Measurements from ENCODE around the gene ATP11A.
"Not testable (repeated sequence)": the region's sequence is repeated elsewhere in the genome, so short reads cannot be mapped to it uniquely, and the experiment has no call there.

Gene ATP11A

DNA sequence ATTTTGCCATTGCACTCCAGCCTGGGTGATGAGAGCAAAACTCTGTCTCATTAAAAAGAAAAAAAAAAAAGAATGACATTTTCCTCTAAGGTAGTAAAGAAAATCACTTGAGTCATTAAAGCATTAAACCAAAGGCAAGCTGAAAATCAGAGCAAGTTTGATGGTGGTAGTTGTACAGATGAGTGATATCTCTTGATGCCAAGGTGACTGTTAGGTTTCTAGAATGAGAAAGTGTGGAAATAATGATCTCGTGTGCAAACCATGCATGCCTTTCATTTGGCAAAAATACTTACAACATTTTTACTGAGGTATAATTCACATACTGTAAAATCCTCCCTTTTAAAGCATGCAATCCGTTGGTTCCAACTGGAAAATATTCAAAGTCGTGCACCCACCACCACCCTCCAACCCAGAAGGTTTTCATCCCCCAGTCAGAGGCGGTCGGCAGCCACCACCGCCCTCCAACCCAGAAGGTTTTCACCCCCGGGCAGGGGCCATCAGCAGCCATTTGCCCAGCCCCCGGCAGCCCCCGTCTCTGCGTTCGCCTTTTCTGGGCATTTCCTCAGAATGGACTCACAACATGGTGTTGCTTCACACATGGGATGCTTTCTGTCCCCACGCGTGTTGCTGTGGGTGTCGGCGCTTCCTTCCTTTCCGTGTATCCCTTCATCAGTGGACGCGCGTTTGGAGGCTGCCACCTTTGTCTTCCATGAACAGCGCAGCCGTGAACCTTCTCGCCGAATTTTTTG, 90.2 kb downstream of the ATP11A start:
- DNase-seq: no peak

DNA sequence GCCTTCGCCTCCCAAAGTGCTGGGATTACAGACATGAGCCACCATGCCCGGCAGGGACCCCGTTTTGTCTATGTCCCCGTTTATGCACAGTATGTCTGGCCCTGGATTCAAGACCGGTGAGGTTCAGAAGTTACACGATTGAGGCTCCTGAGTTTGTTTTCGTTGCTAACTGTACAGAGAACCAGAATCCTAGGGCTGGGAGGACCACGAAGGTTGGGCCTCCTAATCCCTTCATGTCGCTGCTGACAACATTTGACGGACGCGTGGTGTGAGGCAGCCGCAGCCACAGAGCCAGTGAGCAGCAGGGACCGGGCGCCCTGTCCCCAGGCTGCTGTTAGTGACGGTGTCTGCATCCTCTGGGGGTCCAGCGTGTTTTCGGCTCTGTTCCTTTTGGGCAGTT, 91.4 kb downstream of the ATP11A start:
- DNase-seq: no peak

DNA sequence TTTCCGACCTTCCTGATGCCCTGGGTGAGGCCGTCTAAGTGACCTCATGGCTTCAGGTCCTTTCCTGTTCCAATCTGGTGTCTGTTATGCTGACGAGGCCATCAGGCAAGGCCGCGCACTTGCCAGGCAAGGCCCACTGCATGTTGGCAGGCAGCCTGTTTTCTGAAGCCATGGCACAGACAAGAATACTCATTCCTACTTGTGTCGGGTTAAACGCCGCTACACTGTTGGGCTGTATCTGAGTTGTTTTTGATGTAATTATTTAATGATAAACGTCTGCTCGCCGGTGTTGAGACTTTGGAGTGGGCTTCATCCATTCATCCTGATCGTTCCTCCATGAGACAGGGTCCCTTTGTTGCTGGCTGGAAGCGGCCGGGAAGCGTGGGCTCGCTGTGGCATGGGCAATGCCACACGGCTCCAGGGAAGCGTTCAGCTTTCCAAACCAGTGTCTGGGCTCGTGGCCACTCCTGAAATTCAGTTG, 92.1 kb downstream of the ATP11A start:
- no peak for DNase-seq

DNA sequence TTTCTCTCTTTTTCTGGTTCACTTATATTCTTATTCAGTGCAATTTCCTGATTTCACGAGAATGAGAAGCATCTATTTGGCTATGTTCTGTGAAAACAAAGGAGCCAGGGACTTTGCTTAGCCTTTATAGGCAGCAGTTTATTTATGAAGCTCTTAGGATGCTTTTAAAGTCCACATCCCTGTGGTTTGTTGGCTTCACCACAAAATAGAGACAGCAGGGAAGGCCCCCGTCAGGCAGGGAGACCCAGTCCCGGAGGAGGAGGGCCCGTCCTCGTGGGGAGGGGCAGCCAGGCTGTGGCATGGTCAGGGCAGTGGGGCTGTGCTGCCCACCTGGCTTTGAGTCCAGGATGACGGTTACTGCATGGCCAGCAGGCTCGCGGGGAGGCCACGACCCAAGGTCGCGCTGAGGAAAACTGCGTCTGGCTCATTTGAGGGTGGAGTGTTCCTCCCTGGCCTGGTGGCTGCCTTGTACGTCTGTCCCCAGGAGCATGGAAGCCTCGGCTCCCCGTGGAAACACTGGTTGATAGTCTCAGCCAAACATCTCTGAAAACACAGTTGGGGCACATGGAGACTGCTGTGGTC, 92.7 kb downstream of the ATP11A start:
- DNase-seq: no peak

DNA sequence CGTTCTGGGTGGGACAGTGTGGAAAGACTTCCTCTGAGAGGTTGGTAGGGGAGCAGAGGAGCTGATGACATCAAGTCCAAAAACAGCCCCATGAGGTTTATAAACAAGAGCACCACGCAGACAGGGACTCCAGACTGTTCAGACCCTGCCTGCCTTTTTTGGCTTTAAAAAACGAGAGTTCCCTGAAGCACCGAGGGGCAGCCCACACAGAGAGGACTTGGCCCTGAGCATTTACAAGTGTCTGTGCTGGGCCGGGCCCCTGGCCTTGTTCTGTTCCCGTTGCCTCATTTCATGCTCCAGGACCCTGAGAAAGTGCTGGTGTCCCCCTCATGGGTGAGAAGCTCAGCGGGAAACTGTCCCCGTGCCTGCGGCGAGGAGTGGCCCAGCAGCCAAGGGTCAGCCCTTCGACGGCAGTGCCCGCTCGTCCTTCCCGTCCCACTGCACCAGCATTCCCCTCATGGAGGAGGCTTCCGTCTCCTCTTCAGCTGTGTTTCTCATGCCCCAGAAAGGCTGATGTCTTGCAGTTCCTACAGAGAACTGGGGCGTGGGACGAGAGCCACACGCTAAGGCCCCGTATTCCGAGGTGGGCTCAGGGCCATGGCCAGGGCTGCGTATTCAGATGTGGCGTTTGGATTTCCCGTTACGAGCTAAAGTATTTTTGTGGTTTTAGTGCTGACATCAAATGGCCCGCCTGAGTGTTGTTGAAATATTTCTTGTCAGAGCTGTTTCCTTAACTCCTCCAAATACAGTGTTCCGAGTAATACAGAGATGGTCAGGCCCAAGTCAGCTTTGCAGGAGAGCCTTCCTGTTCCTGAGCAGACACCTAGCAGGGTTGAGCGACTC, 93.5 kb downstream of the ATP11A start:
- DNase-seq: no peak

DNA sequence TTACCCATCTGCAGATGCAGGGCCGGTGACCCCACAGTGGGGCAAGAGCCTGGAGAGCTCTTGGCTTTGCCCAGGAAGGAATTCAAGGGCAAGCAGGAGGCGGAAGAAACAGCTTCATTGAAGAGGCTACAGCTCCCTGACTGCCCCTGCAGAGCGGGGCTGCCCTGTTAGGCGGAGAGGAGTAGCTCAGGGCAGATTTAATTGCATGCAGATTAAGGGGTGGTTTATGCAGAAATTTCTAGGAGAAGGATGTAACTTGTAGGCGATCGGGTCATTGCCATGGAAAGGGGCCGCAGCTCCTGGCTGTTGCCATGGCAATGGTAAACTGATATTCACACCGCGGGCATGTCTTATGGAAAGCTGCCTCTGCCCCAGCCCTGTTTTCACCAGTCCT, 94.1 kb downstream of the ATP11A start:
- no peak for DNase-seq

DNA sequence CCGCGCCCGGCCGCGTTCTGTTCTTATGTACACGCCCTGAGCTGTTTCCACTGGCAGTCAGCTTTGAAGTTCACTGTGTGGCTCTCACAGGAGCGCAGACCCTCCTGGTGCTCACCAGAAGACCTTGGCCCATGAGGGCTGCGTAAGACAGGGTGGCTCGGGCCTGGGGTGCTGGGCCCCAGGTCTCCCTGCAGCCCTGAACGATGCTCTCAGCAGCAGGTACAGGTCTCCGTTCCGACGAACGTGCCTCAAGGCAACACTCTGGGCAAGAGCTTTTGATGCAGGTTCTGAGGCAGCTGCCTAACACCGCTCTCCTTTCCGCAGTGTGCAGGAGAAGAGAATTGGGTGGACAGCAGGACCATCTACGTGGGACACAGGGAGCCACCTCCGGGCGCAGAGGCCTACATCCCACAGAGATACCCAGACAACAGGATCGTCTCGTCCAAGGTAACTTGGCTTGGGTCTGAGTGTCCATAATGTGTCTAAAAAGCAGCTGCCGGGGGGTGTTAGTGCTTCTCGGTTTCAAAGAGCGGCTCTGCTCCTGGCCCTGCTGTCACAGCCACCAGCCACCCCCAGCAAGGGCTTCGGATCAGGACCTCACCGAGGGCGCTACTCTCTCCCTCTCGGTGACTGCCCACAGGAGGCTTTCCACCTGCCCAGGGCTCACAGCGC, 95.1 kb downstream of the ATP11A start:
- DNase-seq: no peak

DNA sequence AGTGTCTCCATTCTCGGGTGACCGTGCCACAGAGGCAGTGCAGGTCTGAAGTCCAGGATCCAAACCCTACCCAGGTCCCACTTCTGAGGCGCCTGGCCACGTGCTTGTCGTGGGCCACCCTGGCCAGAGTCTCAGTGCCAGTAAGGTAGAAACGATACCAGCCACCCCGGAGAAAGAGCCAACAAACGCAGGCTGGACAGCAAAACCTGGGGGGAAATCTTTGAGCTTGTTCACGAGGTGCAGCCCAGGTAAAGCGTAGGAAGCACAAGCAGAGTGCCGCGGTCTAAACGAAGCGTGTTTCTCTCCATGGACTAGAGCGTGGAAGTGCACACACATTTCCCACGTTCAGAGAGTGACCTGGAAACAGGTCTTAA, 95.6 kb downstream of the ATP11A start:
- no peak for DNase-seq

DNA sequence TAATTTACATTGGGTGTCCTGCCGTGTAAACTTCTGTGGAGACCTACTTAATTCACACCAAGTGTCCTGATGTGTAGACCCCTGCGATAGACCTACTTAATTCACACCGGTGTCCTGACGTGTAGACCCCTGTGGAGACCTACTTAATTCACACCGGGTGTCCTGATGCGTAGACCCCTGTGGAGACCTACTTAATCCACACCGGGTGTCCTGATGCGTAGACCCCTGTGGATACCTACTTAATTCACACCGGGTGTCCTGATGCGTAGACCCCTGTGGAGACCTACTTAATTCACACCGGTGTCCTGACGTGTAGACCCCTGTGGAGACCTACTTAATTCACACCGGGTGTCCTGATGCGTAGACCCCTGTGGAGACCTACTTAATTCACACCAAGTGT, 97.0 kb downstream of the ATP11A start:
- DNase-seq: not testable (repeated sequence)

DNA sequence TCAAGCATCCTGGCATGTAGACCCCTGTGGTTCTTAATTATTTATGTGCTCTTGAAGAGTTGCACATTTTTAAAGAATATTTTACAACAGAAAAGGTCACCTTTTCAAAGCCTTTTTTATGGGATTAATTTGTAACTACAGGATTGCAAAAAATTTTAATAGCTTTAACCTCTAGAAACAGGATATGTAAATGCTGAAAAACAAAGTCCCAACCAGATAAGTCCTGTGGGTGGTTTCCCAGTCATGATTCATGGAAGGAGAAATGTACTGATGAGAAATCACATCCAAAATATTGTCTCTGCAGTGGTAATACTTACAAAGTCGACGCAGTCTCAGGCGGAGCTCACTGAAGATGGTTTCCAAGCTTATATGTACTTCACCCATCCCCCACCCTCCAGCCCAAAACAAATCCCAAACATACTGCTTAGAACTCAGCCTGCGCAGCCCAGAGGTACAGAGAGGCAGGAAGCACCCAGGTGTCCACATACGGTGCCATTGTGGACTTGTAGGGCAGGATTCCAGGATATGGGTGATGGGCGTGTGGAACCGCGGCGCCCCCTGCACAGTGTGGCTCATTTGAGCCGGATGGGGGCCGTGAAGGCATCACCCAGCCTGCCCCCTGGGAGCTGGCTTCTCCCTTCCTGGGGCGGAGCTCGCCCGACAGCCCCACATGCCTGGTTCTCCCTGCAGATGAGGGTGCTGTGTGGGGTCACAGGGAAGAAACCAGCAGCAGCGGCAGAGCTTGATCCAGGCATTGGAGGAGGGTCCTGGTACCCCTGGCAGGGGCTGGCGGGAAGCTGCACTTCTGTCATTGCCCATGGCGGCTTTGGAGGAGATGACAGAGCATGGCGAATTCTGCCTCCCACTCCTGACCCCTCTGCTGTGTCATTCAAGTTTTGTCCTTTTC, 101.2 kb downstream of the ATP11A start:
- no peak for DNase-seq

DNA sequence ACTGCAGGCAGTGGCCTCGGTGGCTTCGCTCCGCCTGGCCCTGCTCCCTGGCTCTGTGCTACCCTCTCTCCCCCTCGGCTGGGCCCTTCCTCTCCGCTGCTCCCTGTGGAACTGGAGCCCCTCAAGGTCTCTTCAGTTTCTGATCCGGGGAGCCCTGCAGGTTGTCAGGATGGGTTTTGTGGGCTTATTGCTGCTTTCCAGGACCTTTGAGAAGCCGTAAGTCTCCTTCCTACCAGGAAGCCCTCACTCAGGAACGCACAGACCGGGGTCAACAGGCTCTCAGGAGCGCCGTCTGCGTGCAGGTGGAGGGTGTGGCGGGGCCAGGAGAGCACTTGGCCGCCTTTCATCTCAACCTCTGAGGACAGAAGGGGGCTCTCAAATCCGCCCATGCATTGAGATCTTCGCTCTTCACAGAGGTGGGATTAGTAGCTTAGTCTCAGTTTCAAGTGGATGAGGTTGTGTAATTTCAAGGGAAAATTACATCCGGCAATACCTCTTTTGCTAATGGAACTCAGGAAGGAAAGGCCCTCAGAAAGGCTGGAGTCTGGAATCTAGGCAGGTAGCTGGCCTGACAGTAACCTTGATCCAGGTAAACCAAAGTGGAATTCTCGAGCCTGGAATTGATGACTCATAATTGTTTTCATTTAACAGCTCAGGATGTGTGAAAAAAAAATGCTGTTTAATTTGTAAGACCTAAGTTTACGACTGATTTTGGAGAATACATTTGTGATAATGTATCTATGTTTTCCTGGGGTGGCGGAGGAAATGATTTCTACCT, 102.0 kb downstream of the ATP11A start:
- no peak for DNase-seq

DNA sequence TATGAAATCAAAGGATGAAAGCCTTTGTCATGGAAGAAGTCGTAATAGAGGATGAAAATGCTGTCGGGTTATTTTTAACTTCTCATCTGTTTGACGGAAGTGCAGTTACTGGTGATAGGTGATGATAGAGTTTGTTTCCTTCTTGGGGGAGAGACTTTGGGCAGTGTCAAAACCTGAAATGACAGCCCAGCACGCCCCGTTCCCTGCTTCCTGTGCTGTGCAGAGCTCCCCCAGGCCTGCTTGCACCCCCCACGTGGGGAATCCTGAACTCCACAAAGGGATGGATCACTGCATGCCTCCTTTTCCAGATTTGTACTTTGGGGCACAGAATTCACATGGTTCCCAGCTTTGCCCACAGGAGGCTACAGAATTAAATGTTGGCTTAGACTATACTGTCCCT, 102.7 kb downstream of the ATP11A start:
- no peak for DNase-seq

DNA sequence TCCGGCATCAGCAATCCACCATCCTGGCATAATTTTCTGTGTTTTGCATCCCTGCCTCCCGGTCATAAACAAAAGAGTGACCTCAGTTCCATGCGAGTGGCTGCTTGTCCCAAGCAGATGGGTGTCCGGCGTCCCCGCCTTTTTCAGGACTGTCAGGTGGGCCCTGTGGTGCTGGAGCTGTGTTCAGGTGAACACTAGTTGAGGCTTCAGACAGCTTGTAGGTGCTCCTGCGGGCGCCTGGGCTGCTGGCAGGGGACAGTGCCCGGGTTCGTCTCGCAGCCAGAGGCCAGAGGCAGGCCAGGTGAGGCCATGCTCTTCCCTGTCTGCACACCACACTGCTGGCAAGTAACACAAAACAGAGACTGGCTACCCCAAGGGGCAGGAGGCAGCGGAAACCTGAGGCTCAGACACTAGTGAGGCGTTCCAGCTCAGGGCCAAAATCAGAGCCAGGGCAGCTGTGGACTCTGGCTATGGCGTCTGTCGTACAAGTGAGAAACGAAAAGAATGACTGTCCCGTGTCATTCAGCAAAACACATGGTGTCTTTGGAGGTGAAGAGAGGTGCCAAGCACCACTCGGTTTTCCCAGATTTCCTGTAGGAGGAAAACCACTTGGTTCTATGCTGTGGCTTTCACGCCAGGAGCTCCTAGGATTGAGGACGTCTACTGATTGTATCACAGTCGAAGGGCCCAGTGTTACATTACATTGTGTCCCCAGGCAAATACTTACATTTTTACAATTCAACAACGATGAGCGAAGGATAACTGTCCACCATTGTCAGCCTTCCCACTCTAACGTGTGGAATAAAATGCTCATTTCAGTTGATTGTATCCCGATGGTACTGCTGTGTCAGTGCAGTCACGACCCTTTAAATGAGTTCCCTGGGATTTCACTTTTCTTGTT, 104.0 kb downstream of the ATP11A start:
- no peak for DNase-seq

DNA sequence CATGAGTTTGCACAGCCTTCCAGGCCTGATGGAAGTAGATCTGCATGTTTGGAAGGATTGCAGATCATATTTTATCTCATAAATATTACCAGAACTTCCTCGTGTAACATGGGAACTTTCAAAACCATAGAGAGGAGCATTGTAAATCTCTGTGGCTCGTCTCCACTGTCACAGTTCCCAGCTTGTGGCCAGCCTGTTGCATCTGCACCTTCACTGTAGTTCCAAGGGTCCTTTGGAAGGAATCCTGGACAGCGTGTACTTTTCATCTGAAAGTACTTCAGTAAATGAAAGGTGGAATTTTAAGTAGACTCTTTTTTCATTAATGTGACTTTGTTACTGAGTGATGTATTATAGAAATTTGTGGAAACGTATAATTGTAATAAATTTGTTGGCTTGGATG, 105.4 kb downstream of the ATP11A start:
- DNase-seq: no peak

DNA sequence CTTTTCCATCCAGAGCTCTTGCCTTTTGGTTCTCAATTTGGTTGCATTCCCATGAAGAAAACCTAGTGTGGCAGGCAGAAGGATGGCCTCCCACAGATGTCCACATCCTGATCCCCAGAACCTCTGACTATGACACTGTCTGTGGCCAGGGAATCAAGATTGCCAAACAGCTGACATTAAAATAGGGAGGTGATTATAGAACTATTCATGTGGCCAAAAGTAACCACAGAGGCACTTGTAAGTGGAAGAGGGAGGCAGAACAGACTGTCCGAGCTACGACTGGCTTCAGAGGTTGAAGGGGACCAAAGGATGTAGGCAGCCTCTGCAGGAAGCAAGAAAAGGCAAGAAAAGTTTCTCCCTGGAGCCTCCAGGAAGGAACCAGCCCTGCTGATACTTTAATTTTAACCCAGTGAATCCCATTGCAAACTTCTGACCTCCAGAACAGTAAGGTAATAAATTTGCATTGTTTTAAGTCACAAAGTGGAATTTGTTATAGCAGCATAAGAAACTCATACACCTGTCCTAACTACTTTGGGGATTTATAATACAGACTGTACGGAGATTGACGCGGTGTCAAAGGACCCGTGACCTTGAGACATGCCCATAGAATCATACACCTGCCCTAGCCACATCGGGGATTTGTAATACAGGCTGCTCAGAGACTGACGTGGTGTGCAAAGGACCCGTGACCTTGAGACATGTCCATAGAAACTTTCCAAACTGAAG, 106.5 kb downstream of the ATP11A start:
- no peak for DNase-seq

DNA sequence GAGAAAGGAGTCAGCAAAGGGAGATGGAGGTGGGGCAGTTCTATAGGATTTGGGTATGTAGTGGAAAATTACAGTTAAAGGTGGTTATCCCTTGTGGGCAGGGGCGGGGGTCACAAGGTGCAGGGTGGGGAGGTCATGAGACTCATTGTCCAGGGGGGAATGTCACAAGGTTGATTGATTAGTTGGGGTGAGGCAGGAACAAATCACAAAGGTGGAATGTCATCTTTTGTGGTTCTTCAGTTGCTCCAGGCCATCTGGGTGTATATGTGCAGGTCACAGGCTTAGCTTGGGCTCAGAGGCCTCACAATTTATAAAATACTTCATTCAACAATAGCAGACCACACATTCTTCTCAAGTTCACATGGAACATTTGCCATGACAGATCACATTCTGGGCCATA, 109.6 kb downstream of the ATP11A start:
- no peak for DNase-seq

DNA sequence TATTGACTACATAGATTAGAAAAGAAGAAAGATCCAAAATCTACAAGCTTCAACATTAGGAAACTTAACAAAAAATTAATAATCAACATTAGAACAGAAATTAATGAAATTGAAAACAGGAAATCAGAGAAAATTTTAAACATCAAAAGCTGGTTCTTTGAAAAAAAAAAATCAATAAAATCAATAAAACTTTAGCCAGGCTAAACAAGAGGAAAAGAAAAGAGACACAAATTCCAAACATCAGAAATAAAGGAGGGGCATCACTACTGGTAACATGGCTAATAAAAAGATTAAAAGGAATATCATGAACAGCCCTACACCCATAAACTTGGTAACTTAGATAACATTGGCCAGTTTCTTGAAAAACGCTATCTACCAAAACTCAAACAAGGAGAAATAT, 110.2 kb downstream of the ATP11A start:
- DNase-seq: no peak

DNA sequence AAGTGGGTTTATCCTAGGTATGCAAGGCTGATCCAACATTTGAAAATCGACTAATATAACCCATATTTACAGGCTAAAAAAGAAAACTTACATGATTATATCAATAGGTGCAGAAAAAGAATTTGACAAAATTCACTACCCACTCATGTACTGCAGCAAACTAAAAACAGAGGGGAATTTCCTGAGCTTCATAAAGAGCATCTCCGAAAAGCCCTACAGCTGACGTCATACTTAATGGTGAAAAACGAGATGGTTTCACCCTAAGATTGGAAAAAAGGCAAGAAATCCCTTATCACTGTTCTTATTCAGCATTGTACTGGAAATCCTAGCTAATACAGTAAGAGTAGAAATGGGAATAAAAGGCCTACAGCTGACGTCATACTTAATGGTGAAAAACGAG, 111.0 kb downstream of the ATP11A start:
- DNase-seq: not testable (repeated sequence)

DNA sequence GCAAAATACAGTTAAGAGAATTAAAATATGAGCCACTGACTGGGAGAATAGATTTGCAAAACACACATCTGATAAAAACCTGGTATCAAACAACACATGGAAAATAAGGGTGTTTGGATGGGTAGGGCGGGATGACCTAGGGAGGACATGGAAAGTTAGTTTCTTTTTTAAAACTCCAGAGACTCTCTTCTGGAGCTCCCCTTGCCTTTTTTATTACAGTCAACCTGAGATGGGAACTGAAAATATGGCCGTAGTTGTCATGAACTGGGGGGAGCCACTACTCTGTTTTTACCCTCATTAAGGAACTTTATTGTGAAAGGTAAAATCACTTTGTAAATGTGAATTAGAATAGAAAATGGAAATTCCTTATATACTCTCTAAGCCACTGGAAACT, 113.0 kb downstream of the ATP11A start:
- DNase-seq: no peak

DNA sequence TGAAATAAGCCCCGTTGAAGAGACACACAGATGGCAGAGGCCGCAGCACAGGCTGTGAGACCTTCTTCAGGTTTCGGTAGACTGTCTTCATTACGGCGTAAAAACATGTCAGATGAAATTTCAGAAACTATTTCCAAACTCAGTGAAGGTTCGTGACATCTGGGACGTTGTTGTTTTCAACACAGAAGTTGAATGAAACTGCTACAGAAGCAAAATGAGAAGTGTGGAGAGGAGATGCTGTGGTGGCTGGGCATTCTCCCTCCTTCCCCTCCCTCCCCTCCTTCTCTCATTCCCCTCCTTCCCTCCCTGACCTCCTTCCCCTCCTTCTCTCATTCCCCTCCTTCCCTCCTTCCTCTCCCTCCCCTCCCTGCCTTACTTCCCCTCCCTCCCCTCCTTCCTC, 113.6 kb downstream of the ATP11A start:
- no peak for DNase-seq

All from central memory CD4-positive, alpha-beta T cell (primary cell).